Activated T-helper 17 cell treated with anti-CD3 and anti-CD28 coated beads, Interleukin-2, amount 50 U/mL, for 72 hours (primary cell): ENCODE results near the gene ZNF684. TPM values are rescaled to one million over a fixed set of nuclear protein-coding genes. Genes with fewer than 3 reads are reported as not detected.
A peak's percentile ranks its signal among the peaks of the same experiment; 100 is the strongest.
"Not testable (repeated sequence)": the region's sequence is repeated elsewhere in the genome, so short reads cannot be mapped to it uniquely, and the experiment has no call there.

Source experiments
- ATAC-seq: fragments of 150-1000 bp; cut with Tn5 transposase; replicated peaks from 2 replicates; pipeline ENCODE4 v1.10.0; 2021; ENCODE audit warnings: mild to moderate bottlenecking, moderate library complexity
- H3K27ac Mint-ChIP-seq: one replicate; pipeline ENCODE4 v1.8.0; 2022; ENCODE audit warnings: mixed read lengths
- H3K27me3 Mint-ChIP-seq: one replicate; pipeline ENCODE4 v1.8.0; 2022; ENCODE audit warnings: mixed read lengths
- H3K36me3 Mint-ChIP-seq: one replicate; pipeline ENCODE4 v1.8.0; 2022; ENCODE audit warnings: low read depth, mild to moderate bottlenecking, mixed read lengths
- H3K4me1 Mint-ChIP-seq: one replicate; pipeline ENCODE4 v1.8.0; 2022; ENCODE audit warnings: mixed read lengths
- H3K4me3 Mint-ChIP-seq: one replicate; pipeline ENCODE4 v1.8.0; 2022; ENCODE audit warnings: mild to moderate bottlenecking, mixed read lengths
- H3K9me3 Mint-ChIP-seq: one replicate; pipeline ENCODE4 v1.8.0; 2022; ENCODE audit warnings: mixed read lengths
- total RNA-seq, 2 donors: library from RNA; stranded (reverse); gene quantifications; one replicate each; pipeline ENCODE4 v1.2.3, GENCODE V29; 2022

ZNF684 gene
- total RNA-seq = 1 to 10 TPM; 3.5 to 5.8 TPM

GRCh38 chr1:40531381-40532061 is at the start of gene ZNF684:
TSS of gene ZNF684 (plus strand) at chr1:40531637. CDS start at chr1:40533167, 1,530 bp downstream.
- ATAC-seq = peak; percentile 99
- peak within 1 kb of the TSS; percentile 90 for H3K27ac Mint-ChIP-seq
- peaks cover 7% of the 10 kb centered on the region for H3K9me3 Mint-ChIP-seq
- H3K36me3 Mint-ChIP-seq = peaks cover 9% of the 10 kb centered on the region
- peak within 1 kb of the TSS; percentile 90 for H3K4me3 Mint-ChIP-seq
- no peaks in the 10 kb centered on the region for H3K27me3 Mint-ChIP-seq
- H3K4me1 Mint-ChIP-seq = peaks cover 19% of the 10 kb centered on the region

- H3K4me1 Mint-ChIP-seq = no peaks in the 10 kb centered on the region
- H3K9me3 Mint-ChIP-seq = peaks cover 33% of the 10 kb centered on the region
- H3K4me3 Mint-ChIP-seq = no peak overlapping the region
- peak; percentile 40 for ATAC-seq
- H3K27me3 Mint-ChIP-seq = no peaks in the 10 kb centered on the region
- peaks cover 82% of the 10 kb centered on the region for H3K36me3 Mint-ChIP-seq
- peak overlapping the region; percentile 35 for H3K27ac Mint-ChIP-seq
These were observed 36.0 kb upstream of the ZNF684 start for GRCh38 chr1:40495315-40495903.

GRCh38 chr1:40502651-40503050 is 28.8 kb upstream of the ZNF684 start:
- H3K4me1 Mint-ChIP-seq, H3K27me3 Mint-ChIP-seq, H3K4me3 Mint-ChIP-seq, ATAC-seq, H3K27ac Mint-ChIP-seq: not testable (repeated sequence)
- peaks cover 29% of the 10 kb centered on the region for H3K36me3 Mint-ChIP-seq
- H3K9me3 Mint-ChIP-seq = peaks cover 18% of the 10 kb centered on the region

GRCh38 chr1:40507973-40508372 is 23.5 kb upstream of the ZNF684 start:
- H3K4me3 Mint-ChIP-seq = peak overlapping the region; percentile 85
- H3K27ac Mint-ChIP-seq = peak overlapping the region; percentile 88
- peaks cover 24% of the 10 kb centered on the region for H3K36me3 Mint-ChIP-seq
- H3K4me1 Mint-ChIP-seq = peaks cover 7% of the 10 kb centered on the region
- no peak for ATAC-seq
- peaks cover 13% of the 10 kb centered on the region for H3K9me3 Mint-ChIP-seq
- H3K27me3 Mint-ChIP-seq = no peaks in the 10 kb centered on the region

- peak within 1 kb of the TSS; percentile 85 for H3K4me3 Mint-ChIP-seq
- H3K27ac Mint-ChIP-seq = peak within 1 kb of the TSS; percentile 88
- peaks cover 12% of the 10 kb centered on the region for H3K9me3 Mint-ChIP-seq
- H3K4me1 Mint-ChIP-seq = peaks cover 7% of the 10 kb centered on the region
- ATAC-seq = peak; percentile 99
- H3K36me3 Mint-ChIP-seq = peaks cover 22% of the 10 kb centered on the region
- no peaks in the 10 kb centered on the region for H3K27me3 Mint-ChIP-seq
These were observed 22.8 kb upstream of the ZNF684 start, which contains the start of gene EXO5 for GRCh38 chr1:40508375-40509341. TSS of gene EXO5 (plus strand) at chr1:40508767. CDS start at chr1:40514545, 5,778 bp downstream.

GRCh38 chr1:40519517-40519916 is 11.9 kb upstream of the ZNF684 start:
- no peaks in the 10 kb centered on the region for H3K27me3 Mint-ChIP-seq
- ATAC-seq = no peak
- peaks cover 23% of the 10 kb centered on the region for H3K9me3 Mint-ChIP-seq
- no peak overlapping the region for H3K4me3 Mint-ChIP-seq
- no peak overlapping the region for H3K27ac Mint-ChIP-seq
- H3K4me1 Mint-ChIP-seq = no peaks in the 10 kb centered on the region
- peaks cover 17% of the 10 kb centered on the region for H3K36me3 Mint-ChIP-seq

- ATAC-seq = peak; percentile 3
- Mint-ChIP-seq H3K27ac (peak overlapping the region; percentile 90), H3K36me3 (peaks cover 8% of the 10 kb centered on the region), H3K27me3 (no peaks in the 10 kb centered on the region), H3K9me3 (peaks cover 7% of the 10 kb centered on the region), H3K4me1 (peaks cover 19% of the 10 kb centered on the region), H3K4me3 (peak overlapping the region; percentile 90)
These were observed 579 bp upstream of the ZNF684 start for GRCh38 chr1:40530735-40531380.

- Mint-ChIP-seq H3K4me1 (peaks cover 19% of the 10 kb centered on the region), H3K9me3 (peaks cover 7% of the 10 kb centered on the region), H3K27ac (peak overlapping the region; percentile 90), H3K36me3 (peaks cover 9% of the 10 kb centered on the region), H3K4me3 (peak overlapping the region; percentile 90), H3K27me3 (no peaks in the 10 kb centered on the region)
- no peak for ATAC-seq
These were observed 589 bp downstream of the ZNF684 start for GRCh38 chr1:40532062-40532389.

GRCh38 chr1:40532844-40533424 is 1.5 kb downstream of the ZNF684 start:
- H3K4me1 Mint-ChIP-seq = peaks cover 19% of the 10 kb centered on the region
- H3K4me3 Mint-ChIP-seq = peak overlapping the region; percentile 90
- H3K9me3 Mint-ChIP-seq = peaks cover 7% of the 10 kb centered on the region
- no peak overlapping the region for H3K27ac Mint-ChIP-seq
- ATAC-seq = no peak
- peaks cover 9% of the 10 kb centered on the region for H3K36me3 Mint-ChIP-seq
- H3K27me3 Mint-ChIP-seq = no peaks in the 10 kb centered on the region

- H3K36me3 Mint-ChIP-seq = peaks cover 9% of the 10 kb centered on the region
- ATAC-seq = no peak
- H3K27me3 Mint-ChIP-seq = no peaks in the 10 kb centered on the region
- H3K4me1 Mint-ChIP-seq = peaks cover 19% of the 10 kb centered on the region
- no peak overlapping the region for H3K27ac Mint-ChIP-seq
- peaks cover 7% of the 10 kb centered on the region for H3K9me3 Mint-ChIP-seq
- no peak overlapping the region for H3K4me3 Mint-ChIP-seq
These were observed 3.2 kb downstream of the ZNF684 start for GRCh38 chr1:40534589-40534988.

- Mint-ChIP-seq H3K9me3 (peaks cover 7% of the 10 kb centered on the region), H3K36me3 (peaks cover 9% of the 10 kb centered on the region), H3K27me3 (no peaks in the 10 kb centered on the region), H3K27ac (no peak overlapping the region), H3K4me3 (no peak overlapping the region), H3K4me1 (peaks cover 17% of the 10 kb centered on the region)
- no peak for ATAC-seq
These were observed 4.3 kb downstream of the ZNF684 start for GRCh38 chr1:40535732-40536131.

GRCh38 chr1:40539338-40539737 is 7.9 kb downstream of the ZNF684 start:
- Mint-ChIP-seq H3K4me3 (no peak overlapping the region), H3K4me1 (no peaks in the 10 kb centered on the region), H3K27me3 (no peaks in the 10 kb centered on the region), H3K27ac (no peak overlapping the region), H3K36me3 (peaks cover 39% of the 10 kb centered on the region), H3K9me3 (no peaks in the 10 kb centered on the region)
- ATAC-seq = no peak

GRCh38 chr1:40546957-40547356 is 15.5 kb downstream of the ZNF684 start:
- Mint-ChIP-seq H3K4me1 (no peaks in the 10 kb centered on the region), H3K36me3 (peaks cover 52% of the 10 kb centered on the region), H3K9me3 (peaks cover 22% of the 10 kb centered on the region), H3K4me3 (no peak overlapping the region), H3K27me3 (no peaks in the 10 kb centered on the region), H3K27ac (no peak overlapping the region)
- ATAC-seq = no peak

GRCh38 chr1:40553017-40553416 is 21.6 kb downstream of the ZNF684 start:
- ATAC-seq = no peak
- H3K27me3 Mint-ChIP-seq = no peaks in the 10 kb centered on the region
- no peaks in the 10 kb centered on the region for H3K9me3 Mint-ChIP-seq
- no peaks in the 10 kb centered on the region for H3K4me1 Mint-ChIP-seq
- H3K27ac Mint-ChIP-seq = no peak overlapping the region
- H3K4me3 Mint-ChIP-seq = no peak overlapping the region
- no peaks in the 10 kb centered on the region for H3K36me3 Mint-ChIP-seq
